H9 (cell line): ENCODE measurements around the gene CCN5. TPM values are rescaled to one million over a fixed set of nuclear protein-coding genes. Genes with fewer than 3 reads are reported as not detected.

ENCODE experiments used
- DNase-seq: peaks from one replicate; pipeline ENCODE4 v3.0.0-alpha.2; 2017
- H2AFZ ChIP-seq: one replicate; pipeline ENCODE4 v1.6.1; 2013; ENCODE audit warnings: mild to moderate bottlenecking, low read length, control low read depth, moderate library complexity
- H2AK5ac ChIP-seq: 2 replicates; pipeline ENCODE4 v1.6.1; 2013; ENCODE audit warnings: low read length, control low read depth, mixed read lengths; ENCODE audit not compliant: insufficient read length
- H2BK120ac ChIP-seq: one replicate; pipeline ENCODE4 v1.6.1; 2013; ENCODE audit warnings: low read depth, mild to moderate bottlenecking, low read length, control low read depth, inconsistent platforms; ENCODE audit not compliant: poor library complexity, severe bottlenecking
- H2BK12ac ChIP-seq: 2 replicates; pipeline ENCODE4 v1.6.1; 2013; ENCODE audit warnings: low read length, control low read depth, mixed read lengths, low read depth; ENCODE audit not compliant: insufficient read length
- H2BK15ac ChIP-seq: 2 replicates; pipeline ENCODE4 v1.6.1; 2013; ENCODE audit warnings: low read depth, low read length, control low read depth
- H2BK20ac ChIP-seq: one replicate; pipeline ENCODE4 v1.6.1; 2013; ENCODE audit warnings: low read depth, mild to moderate bottlenecking, low read length, control low read depth, inconsistent platforms; ENCODE audit not compliant: poor library complexity, severe bottlenecking
- H2BK5ac ChIP-seq: 2 replicates; pipeline ENCODE4 v1.6.1; 2013; ENCODE audit warnings: low read length, control low read depth, mixed read lengths; ENCODE audit not compliant: insufficient read length
- H3K14ac ChIP-seq: 2 replicates; pipeline ENCODE4 v1.6.1; 2013; ENCODE audit warnings: low read length, control low read depth; ENCODE audit not compliant: insufficient read depth
- H3K18ac ChIP-seq: 2 replicates; pipeline ENCODE4 v1.6.1; 2013; ENCODE audit warnings: low read depth, mild to moderate bottlenecking, mixed read lengths, low read length, control low read depth; ENCODE audit not compliant: insufficient read length
- H3K23ac ChIP-seq: 2 replicates; pipeline ENCODE4 v1.6.1; 2013; ENCODE audit warnings: low read length, control low read depth, mixed read lengths, low read depth; ENCODE audit not compliant: insufficient read length
- H3K23me2 ChIP-seq: 2 replicates; pipeline ENCODE4 v1.6.1; 2013; ENCODE audit warnings: low read depth, mild to moderate bottlenecking, mixed read lengths, low read length, control low read depth; ENCODE audit not compliant: insufficient read length, poor library complexity, severe bottlenecking
- H3K27ac ChIP-seq: 2 replicates; pipeline ENCODE4 v1.5.1; 2013; ENCODE audit warnings: low read length, control low read depth, mixed read lengths, low read depth; ENCODE audit not compliant: insufficient read length
- H3K27me3 ChIP-seq: 2 replicates; pipeline ENCODE4 v1.6.1; 2013; ENCODE audit warnings: low read length, control low read depth, inconsistent platforms; ENCODE audit not compliant: insufficient read depth
- H3K4ac ChIP-seq: 2 replicates; pipeline ENCODE4 v1.6.1; 2013; ENCODE audit warnings: low read depth, mild to moderate bottlenecking, control low read depth, inconsistent platforms, low read length, moderate library complexity
- H3K4me1 ChIP-seq: 2 replicates; pipeline ENCODE4 v1.6.1; 2013; ENCODE audit warnings: low read length, control low read depth, inconsistent platforms; ENCODE audit not compliant: insufficient read depth
- H3K4me2 ChIP-seq: 2 replicates; pipeline ENCODE4 v1.6.1; 2013; ENCODE audit warnings: low read length, control low read depth, mixed read lengths; ENCODE audit not compliant: insufficient read length, insufficient read depth
- H3K56ac ChIP-seq: 2 replicates; pipeline ENCODE4 v1.6.1; 2013; ENCODE audit warnings: low read depth, mild to moderate bottlenecking, mixed read lengths, low read length, control low read depth; ENCODE audit not compliant: insufficient read length
- H3K79me1 ChIP-seq: 2 replicates; pipeline ENCODE4 v1.6.1; 2013; ENCODE audit warnings: low read depth, mild to moderate bottlenecking, moderate library complexity, low read length, control low read depth, inconsistent platforms; ENCODE audit not compliant: insufficient read depth, poor library complexity, severe bottlenecking
- H3K79me2 ChIP-seq: 2 replicates; pipeline ENCODE4 v1.6.1; 2013; ENCODE audit warnings: low read length, control low read depth, inconsistent platforms; ENCODE audit not compliant: insufficient read depth
- H3K9ac ChIP-seq: 2 replicates; pipeline ENCODE4 v1.6.1; 2013; ENCODE audit warnings: low read length, control low read depth, mixed read lengths; ENCODE audit not compliant: insufficient read length; ENCODE audit errors: extremely low read depth
- H3K9me3 ChIP-seq: one replicate; pipeline ENCODE4 v1.6.1; 2013; ENCODE audit warnings: low read depth, low read length, inconsistent platforms; ENCODE audit not compliant: control insufficient read depth
- H3T11ph ChIP-seq: one replicate; pipeline ENCODE4 v1.6.1; 2013; ENCODE audit warnings: mild to moderate bottlenecking, low read length, control low read depth, inconsistent platforms
- H4K20me1 ChIP-seq: one replicate; pipeline ENCODE4 v1.6.1; 2013; ENCODE audit not compliant: control insufficient read depth, insufficient read length, insufficient read depth
- H4K5ac ChIP-seq: 2 replicates; pipeline ENCODE4 v1.6.1; 2013; ENCODE audit warnings: low read depth, mild to moderate bottlenecking, mixed read lengths, low read length, control low read depth; ENCODE audit not compliant: insufficient read length
- H4K8ac ChIP-seq: replicated peaks from 2 replicates; pipeline ENCODE4 v1.6.1; 2013; ENCODE audit warnings: low read length, control low read depth, mixed read lengths, low read depth; ENCODE audit not compliant: insufficient read length
- H4K91ac ChIP-seq: 2 replicates; pipeline ENCODE4 v1.6.1; 2013; ENCODE audit warnings: low read depth, mild to moderate bottlenecking, moderate library complexity, mixed read lengths, low read length, control low read depth; ENCODE audit not compliant: insufficient read length
- H3K27ac Mint-ChIP-seq, 3 experiments: 2 replicates in 2 of 3; 3 replicates in 1 of 3; pipeline ENCODE4 v1.8.0; 2020 to 2021; ENCODE audit warnings: mixed read lengths in 3 of 3, mild to moderate bottlenecking in 1 of 3, moderate library complexity in 1 of 3
- H3K27me3 Mint-ChIP-seq: 2 replicates; pipeline ENCODE4 v1.8.0; 2021; ENCODE audit warnings: low read depth, mild to moderate bottlenecking, moderate library complexity, mixed read lengths
- H3K36me3 Mint-ChIP-seq, 3 experiments: 2 replicates in 2 of 3; 3 replicates in 1 of 3; pipeline ENCODE4 v1.8.0; 2020 to 2021; ENCODE audit warnings: low read depth in 3 of 3, mixed read lengths in 3 of 3; ENCODE audit not compliant: insufficient read depth in 1 of 3
- H3K4me1 Mint-ChIP-seq, 2 experiments: 2 replicates each; pipeline ENCODE4 v1.8.0; 2020; ENCODE audit warnings: mixed read lengths in 2 of 2
- H3K4me3 Mint-ChIP-seq, 2 experiments: 2 replicates in 1 of 2; 3 replicates in 1 of 2; pipeline ENCODE4 v1.8.0; 2020 to 2021; ENCODE audit warnings: mild to moderate bottlenecking in 2 of 2, mixed read lengths in 2 of 2, moderate library complexity in 1 of 2
- H3K9me3 Mint-ChIP-seq, 2 experiments: 2 replicates in 1 of 2; 3 replicates in 1 of 2; pipeline ENCODE4 v1.8.0; 2020; ENCODE audit warnings: mild to moderate bottlenecking in 2 of 2, mixed read lengths in 2 of 2, moderate library complexity in 1 of 2
- CTCF ChIP-seq: fragments of 200-600 bp; sonication (generic); conservative IDR thresholded peaks from 3 replicates; pipeline ENCODE4 v1.8.0; 2021; ENCODE audit warnings: antibody characterized with exemption, mild to moderate bottlenecking
- WGBS: extraction: QIAGEN DNeasy Blood & Tissue Kit; methylation state at CpG from one replicate; pipeline ENCODE4 v1.1.7; 2013; ENCODE audit warnings: missing lambda C conversion rate, low lambda C conversion rate, mixed read lengths; ENCODE audit not compliant: insufficient read length; ENCODE audit errors: extremely low coverage; 5-methylcytosine and 5-hydroxymethylcytosine counted together
- total RNA-seq: library from RNA; stranded (reverse); gene quantifications from 2 replicates; pipeline ENCODE4 v1.2.1, GENCODE V29; 2021

The CCN5 gene
- total RNA-seq, 1 experiment from 2014 or later: not detected

GRCh38 chr20:44733341-44734069, 18.3 kb downstream of the CCN5 start:
- Histone ChIP-seq H3K4me1 (no peaks in the 10 kb centered on the region; the same call in 1 of the 2 replicates), H3K27ac (no peak overlapping the region), H3T11ph (no peak overlapping the region), H2BK120ac (no peak overlapping the region), H3K4ac (no peak overlapping the region), H4K20me1 (no peaks in the 10 kb centered on the region), H4K91ac (no peak overlapping the region), H3K56ac (no peak overlapping the region), H2AFZ (no peak overlapping the region), H3K23me2 (no peaks in the 10 kb centered on the region), H3K79me2 (no peaks in the 10 kb centered on the region), H2AK5ac (no peak overlapping the region), H2BK12ac (no peak overlapping the region), H3K27me3 (no peaks in the 10 kb centered on the region), H2BK15ac (no peak overlapping the region), H3K9ac (no peak overlapping the region), H3K14ac (no peak overlapping the region), H3K18ac (no peak overlapping the region), H3K4me2 (no peak overlapping the region), H3K23ac (no peak overlapping the region), H4K5ac (no peak overlapping the region), H4K8ac (no peak overlapping the region), H3K79me1 (no peaks in the 10 kb centered on the region), H2BK20ac (no peak overlapping the region), H2BK5ac (no peak overlapping the region), H3K9me3 (no peaks in the 10 kb centered on the region)
- Mint-ChIP-seq H3K4me1 (peaks cover 28 to 36% of the 10 kb centered on the region in 2 experiments), H3K9me3 (no peaks in the 10 kb centered on the region; a peak in 1 of 5 replicates), H3K27ac (peak overlapping the region in 1 of 3 experiments; percentile 17; a peak in 1 of 7 replicates), H3K27me3 (no peaks in the 10 kb centered on the region), H3K36me3 (peaks cover 2 to 4% (median 2%) of the 10 kb centered on the region in 3 experiments; a peak in 2 of 7 replicates), H3K4me3 (no peak overlapping the region)
- no CpG with 5 or more reads among the region's 7 CpGs for WGBS
- peak; percentile 77 for DNase-seq
- peak; percentile 95 for TF ChIP-seq CTCF
